Occipital lobe (tissue), 2 donors: ENCODE measurements around the gene PGAP6. TPM values are rescaled to one million over a fixed set of nuclear protein-coding genes. Genes with fewer than 3 reads are reported as not detected.

Source experiments
- DNase-seq: peaks from one replicate; lab custom pipeline; 2025; lab: John Stamatoyannopoulos, UW
- total RNA-seq: library from RNA; depleted of rRNA; stranded (reverse); fragments of >200 nt; gene quantifications from one replicate; pipeline ENCODE4 v1.2.3, GENCODE V29; 2014

Gene PGAP6
- total RNA-seq, 1 donor from 2014 or later: 14.3 TPM

DNA sequence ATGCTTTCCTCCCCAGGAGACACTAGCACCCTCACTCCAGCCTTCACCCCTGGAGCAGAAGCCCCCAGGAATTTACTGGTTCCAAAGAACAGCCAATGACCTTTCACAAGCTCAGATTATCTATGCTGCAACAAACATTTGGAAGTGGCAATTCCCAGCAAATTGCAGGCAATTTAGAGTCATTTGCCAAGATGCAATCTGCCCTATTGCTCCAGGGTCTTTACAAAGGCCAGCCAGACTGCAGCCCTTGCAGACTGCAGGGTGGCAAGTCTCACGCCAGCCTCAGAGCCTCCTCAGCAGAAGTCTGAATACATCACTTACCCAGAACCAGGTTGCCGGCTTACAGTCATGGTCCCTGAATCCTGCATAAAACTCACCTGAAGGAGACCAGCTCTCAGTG is 51.0 kb downstream of the PGAP6 start:
- no peak for DNase-seq

GRCh38 chr16:325375-326145 is 56.2 kb downstream of the PGAP6 start:
- no peak for DNase-seq

DNA sequence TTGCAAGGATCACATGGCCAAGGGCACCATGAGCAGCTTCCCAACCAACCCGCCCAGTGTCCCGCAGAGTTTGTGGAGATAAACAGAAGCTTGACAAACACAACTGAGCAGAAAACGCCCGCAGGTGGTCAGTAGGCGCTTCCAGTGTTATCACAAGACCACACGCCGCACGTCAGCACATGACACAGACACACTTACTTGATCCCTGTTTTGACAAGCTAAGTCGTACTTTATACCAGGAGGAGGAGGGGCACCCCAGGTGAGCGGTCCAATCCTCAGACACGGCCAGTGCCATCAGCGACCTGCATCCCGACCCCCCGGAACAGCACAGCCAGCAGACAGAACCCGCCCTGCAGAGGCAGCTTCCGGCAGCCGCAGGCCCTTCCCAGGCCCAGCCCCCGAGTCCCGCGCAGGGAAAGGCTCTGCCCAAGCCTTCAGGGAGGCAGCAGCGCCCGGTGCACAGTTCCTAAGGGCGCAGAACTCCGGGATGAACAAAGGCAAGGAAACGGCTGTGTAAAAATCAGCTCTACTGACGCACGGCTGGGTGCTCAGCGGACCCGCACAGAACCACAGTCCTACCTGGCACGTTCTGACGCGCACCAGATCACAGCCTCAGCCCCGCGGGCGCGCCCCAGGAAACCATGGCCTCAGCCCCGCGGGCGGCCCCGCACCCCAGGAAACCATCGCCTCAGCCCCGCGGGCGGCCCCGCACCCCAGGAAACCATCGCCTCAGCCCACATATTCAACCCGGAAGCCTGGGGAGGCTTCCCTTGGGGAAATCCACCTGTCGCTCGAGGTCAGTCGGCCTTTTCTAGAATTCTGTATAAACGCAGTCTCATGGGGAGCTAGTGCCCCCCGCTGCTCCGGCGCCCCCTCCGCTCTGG is 57.1 kb downstream of the PGAP6 start:
- DNase-seq: no peak

DNA sequence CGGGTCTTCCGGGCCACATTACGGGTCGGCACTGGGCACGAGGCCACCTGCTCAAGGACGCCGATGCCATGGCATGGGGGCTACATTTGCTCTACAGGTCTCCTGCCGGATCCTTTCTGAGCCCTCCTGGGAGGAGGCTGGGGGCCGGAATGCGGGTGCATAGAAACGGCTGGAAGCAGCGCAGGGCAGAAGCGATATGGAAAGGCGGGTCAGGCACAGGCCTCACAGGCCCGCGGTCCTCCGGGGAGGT is 57.7 kb downstream of the PGAP6 start:
- DNase-seq: no peak

- DNase-seq: no peak
Observed at GRCh38 chr16:322476-323143, 59.2 kb downstream of the PGAP6 start.

DNA sequence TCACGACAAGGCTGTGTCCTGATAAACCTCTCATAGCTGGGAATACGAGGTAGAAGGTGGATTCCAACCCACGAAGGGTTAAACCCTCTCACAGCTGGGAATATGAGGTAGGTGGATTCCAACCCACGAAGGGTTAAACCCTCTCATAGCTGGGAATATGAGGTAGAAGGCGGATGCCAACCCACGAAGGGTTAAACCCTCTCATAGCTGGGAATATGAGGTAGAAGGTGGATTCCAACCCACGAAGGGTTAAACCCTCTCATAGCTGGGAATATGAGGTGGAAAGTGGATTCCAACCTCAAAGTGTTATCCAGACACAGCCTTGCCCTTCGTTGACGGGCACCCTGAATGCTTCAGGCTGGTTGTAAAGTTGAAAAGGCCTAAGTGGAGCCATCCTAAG is 60.2 kb downstream of the PGAP6 start:
- no peak for DNase-seq

Other genes with a start within 250 kb of the PGAP6 start
- gene NPRL3, start 243.3 kb downstream of the PGAP6 start, total RNA-seq: 6.1 TPM
- gene HBZ, start 229.3 kb downstream of the PGAP6 start, total RNA-seq: 0.31 TPM
- gene HBM, start 216.0 kb downstream of the PGAP6 start, total RNA-seq: 15.0 TPM
- gene HBA2, start 209.1 kb downstream of the PGAP6 start, total RNA-seq: 614 TPM
- gene HBA1, start 205.3 kb downstream of the PGAP6 start, total RNA-seq: 270 TPM
- 5.3 TPM for gene HBQ1, start 201.5 kb downstream of the PGAP6 start, total RNA-seq
- gene LUC7L, start 152.5 kb downstream of the PGAP6 start, total RNA-seq: 76.4 TPM
- gene FAM234A, start 147.2 kb downstream of the PGAP6 start, total RNA-seq: 20.7 TPM
- 2.8 TPM for gene RGS11, start 106.0 kb downstream of the PGAP6 start, total RNA-seq
- 35.9 TPM for gene ARHGDIG, start 101.4 kb downstream of the PGAP6 start, total RNA-seq
- gene PDIA2, start 98.8 kb downstream of the PGAP6 start, total RNA-seq: 6.4 TPM
- gene AXIN1, start 29.3 kb downstream of the PGAP6 start, total RNA-seq: 18.7 TPM
- gene MRPL28, start 11.4 kb downstream of the PGAP6 start, total RNA-seq: 28.1 TPM
- 15.4 TPM for gene NME4, start 15.2 kb upstream of the PGAP6 start, total RNA-seq
- 7.6 TPM for gene DECR2, start 19.9 kb upstream of the PGAP6 start, total RNA-seq
- 25.6 TPM for gene RAB11FIP3, start 43.7 kb upstream of the PGAP6 start, total RNA-seq
- 10.3 TPM for gene CAPN15, start 145.7 kb upstream of the PGAP6 start, total RNA-seq
- not detected for gene PRR35, start 178.4 kb upstream of the PGAP6 start, total RNA-seq
- 0.31 TPM for gene NHLRC4, start 185.0 kb upstream of the PGAP6 start, total RNA-seq
- gene PIGQ, start 188.0 kb upstream of the PGAP6 start, total RNA-seq: 18.1 TPM
- gene RAB40C, start 208.1 kb upstream of the PGAP6 start, total RNA-seq: 24.2 TPM
- 0.47 TPM for gene WFIKKN1, start 249.0 kb upstream of the PGAP6 start, total RNA-seq